GM18519 (cell line): ENCODE data around the gene SESN3.
"Not testable (repeated sequence)": the region's sequence is repeated elsewhere in the genome, so short reads cannot be mapped to it uniquely, and the experiment has no call there.

ENCODE experiments used
- ATAC-seq: cut with Tn5 transposase; IDR thresholded peaks from one replicate; pipeline ENCODE4 v1.9.1; 2021; ENCODE audit warnings: mild to moderate bottlenecking, moderate library complexity; ENCODE audit not compliant: unreplicated experiment, low FRiP score

Gene SESN3

GRCh38 chr11:95228081-95228749, 2.8 kb downstream of the SESN3 start:
- ATAC-seq, result no peak

DNA sequence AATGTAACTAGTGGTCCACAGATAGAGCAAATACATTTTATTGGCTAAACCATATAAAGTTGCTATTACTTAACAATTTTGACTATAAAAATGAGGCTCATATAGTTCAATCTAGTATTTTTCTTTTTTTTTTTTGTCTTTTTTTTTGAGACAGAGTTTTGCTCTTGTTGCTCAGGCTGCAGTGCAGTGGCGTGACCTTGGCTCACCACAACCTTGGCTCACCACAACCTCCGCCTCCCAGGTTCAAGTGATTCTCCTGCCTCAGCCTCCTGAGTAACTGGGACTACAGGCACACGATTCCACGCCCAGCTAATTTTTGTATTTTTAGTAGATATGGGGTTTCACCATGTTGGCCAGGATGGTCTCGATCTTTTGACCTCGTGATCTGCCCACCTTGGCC, 3.9 kb downstream of the SESN3 start:
- not testable (repeated sequence) for ATAC-seq

DNA sequence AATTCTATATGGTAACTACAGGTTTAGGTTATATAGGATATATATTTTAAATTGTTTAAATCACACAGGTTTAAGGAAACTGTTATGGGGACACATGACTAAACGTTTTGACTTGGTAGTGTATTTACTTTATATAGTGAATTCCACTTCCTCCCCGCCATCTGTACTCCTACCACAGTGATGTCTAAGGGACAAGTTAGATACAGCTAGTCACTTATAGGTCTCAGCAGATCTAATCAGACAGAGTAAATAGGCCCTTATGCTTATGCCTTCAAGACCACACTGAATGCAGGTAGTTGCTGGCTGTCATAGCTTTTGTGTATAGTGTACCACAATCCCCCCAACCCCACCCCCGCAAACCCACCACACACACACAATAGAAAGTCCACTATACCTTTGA, 8.2 kb downstream of the SESN3 start:
- no peak for ATAC-seq

DNA sequence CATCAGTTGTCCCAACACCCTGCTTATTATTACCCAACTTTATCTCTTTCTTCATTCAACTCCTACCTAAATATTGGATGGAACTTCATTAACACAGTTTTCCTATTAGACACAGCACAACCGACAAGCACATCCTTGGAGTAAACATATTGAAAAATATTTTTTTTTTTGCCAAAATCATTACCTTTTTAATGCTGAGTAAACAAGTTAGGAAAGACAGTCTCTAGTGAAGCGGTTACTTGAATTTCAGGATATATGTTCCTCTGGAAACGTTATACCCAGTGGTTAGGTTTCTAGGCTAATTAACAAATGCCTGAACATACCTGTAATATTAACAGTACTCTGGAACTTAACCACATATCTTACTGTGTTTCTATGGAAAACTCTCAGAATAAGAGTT, 11.4 kb downstream of the SESN3 start:
- no peak for ATAC-seq

DNA sequence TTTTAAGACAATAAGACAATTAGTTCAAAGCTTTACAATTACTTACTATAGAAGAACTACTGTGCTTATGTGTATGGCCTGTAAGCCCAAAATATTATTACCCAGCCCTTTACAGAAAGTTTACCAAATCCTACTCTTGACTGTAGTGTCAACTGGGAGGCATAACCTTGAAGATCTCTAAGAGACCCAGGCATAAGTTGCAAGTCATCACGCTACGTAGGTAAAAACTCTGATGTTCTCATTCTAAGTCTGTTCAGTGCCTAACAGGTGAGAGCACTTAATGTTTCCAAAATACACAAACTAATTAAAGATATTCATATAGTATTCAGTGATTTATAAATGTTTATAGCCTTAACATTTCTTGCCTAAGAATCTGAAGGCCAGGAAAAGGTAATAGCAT, 12.9 kb downstream of the SESN3 start:
- no peak for ATAC-seq

DNA sequence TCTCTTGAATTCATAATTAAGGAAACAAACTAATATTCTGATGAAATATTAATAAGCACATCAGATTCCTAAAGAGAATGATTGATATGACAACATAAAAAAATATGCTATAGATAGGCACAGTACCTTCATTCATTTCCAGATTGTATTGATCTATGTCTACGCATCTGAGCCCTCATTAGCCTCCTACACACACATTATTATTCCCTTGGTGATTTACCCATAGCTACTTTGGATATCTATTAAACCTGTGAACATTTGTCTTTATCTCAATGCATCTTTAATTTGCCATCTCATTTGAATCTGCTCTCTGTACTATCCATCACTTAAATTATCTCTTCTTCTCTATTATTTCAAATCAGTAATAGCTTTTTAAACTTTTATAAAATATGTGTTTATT, 18.4 kb downstream of the SESN3 start:
- ATAC-seq, result no peak

GRCh38 chr11:95209535-95209934, 21.5 kb downstream of the SESN3 start:
- ATAC-seq, result not testable (repeated sequence)

GRCh38 chr11:95200781-95201457, 30.1 kb downstream of the SESN3 start:
- ATAC-seq, result no peak

- no peak for ATAC-seq
These were observed 35.2 kb downstream of the SESN3 start for GRCh38 chr11:95195831-95196230.

GRCh38 chr11:95193541-95193940, 37.5 kb downstream of the SESN3 start:
- ATAC-seq, result no peak

DNA sequence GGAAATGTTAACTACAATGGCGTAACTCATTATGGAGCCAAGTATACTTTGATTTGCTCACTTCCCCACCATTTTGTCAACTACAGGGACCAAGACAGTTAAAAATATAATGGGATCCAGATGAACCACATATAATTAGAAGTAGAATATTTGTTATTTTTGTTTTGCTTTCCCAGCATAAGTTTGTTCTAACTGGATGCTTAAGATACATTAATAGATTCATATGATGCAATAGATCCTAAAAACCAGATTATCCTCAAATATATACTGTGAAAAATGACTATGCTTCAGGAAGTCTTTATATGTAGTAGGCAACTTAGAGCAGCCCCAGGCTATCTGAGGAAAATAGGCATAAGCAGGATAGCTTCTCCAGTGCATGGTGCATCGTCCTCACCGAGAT, 38.3 kb downstream of the SESN3 start:
- no peak for ATAC-seq

DNA sequence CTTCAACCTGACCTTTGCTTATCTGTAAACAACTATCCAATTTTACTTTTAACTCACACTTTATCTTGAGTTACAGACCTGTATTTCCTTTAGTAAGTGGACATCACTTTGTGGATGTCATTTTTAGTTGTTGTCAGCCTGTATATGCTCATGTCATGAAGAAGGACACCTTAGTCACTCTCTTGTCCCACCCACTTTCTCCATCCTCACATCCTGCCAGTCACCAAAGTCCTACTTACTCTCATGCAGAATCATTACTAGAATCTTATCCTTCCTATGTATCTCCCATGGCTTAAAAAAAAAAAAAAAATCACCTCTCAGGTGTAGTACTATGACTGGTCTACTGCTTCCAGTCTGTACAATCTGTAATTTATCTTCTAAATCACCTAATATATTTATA, 43.3 kb downstream of the SESN3 start:
- ATAC-seq, result no peak

- ATAC-seq, result no peak
These were observed 48.6 kb downstream of the SESN3 start for GRCh38 chr11:95182397-95182796.

DNA sequence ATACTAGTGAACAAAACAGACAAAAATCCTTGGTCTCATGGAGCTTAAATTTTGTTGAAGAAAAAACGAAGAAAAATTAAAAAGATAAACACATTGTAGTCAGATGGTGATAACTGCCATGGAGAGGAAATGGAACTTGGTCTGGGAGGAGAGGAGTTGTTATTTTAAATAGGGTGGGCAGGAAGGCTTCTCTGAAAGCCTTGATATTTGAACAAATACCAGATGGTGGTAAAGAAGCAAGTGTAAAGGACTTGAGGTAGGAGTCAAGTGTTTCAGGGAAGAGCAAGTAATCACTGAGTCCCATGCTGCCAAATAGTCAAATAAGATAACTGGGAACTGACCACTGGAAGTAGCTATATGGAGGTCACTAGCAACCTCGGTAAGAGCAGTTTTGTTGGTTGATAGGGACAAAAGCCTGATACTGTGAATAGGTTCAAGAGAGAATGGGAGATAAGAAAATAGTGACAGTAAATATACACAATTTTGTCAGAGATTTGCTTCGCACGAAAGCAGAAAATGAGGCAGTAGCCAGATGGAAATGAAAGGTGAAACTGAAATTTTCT, 55.1 kb downstream of the SESN3 start:
- no peak for ATAC-seq

- ATAC-seq, result no peak
These were observed 60.7 kb downstream of the SESN3 start for GRCh38 chr11:95170294-95170693.

DNA sequence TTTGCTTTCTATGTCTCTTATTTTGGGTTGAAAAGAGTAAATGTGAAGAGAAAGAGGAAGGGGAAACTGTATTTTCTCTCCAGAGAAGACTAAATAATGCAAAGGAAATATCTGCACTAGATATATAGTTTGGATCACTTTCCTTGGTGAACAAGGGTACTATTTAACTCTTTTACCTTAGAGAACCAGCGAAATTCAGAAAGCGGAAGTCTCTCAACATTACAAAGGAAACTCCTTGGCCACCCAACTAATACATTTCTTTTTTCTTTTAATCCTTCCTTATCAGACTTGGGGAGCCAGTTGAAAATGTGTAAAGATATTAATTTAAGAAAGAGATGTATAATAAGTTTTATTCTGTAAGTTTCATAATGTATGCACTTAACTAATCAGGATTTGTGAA, 64.2 kb downstream of the SESN3 start:
- no peak for ATAC-seq

DNA sequence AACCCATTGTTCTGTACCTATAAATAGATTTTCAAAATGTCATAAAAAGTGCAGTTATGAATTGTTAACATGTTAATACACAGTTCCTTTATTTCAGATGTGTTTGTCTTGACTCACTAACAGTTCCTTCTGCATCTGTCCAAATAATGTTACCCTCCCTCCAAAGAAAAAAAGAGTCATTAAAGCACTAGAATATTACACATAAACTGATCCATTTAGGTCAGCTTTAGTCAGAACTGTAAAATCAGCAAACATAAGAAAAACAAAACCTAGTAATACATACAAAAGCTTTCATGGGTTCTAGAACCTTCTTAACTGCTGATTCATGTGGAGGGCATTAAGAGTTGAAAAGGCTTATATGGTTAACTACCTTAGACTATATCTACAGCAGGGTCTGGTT, 65.4 kb downstream of the SESN3 start:
- ATAC-seq, result no peak

GRCh38 chr11:95163106-95163505, 67.9 kb downstream of the SESN3 start:
- no peak for ATAC-seq

DNA sequence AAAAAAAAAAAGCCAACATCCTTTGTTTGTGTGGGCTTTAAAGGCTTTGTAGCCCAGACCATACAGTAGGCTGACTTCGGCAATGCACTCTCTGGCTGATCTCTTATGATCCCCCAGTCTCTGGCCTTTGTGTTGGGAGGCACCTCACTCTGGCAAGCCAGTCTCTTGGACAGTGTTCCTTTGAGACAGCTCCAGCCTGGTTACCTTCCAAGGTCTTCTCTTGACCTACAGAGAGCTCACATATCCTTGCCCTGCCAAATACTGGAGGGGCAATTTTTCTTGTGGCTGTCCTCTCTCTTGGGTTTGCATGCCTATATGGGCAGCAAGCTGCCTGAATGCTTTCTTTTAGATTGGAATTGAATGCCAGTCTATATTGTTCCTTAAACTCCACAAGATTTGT, 69.8 kb downstream of the SESN3 start:
- ATAC-seq, result no peak

- no peak for ATAC-seq
These were observed 73.2 kb downstream of the SESN3 start for GRCh38 chr11:95157824-95158223.

DNA sequence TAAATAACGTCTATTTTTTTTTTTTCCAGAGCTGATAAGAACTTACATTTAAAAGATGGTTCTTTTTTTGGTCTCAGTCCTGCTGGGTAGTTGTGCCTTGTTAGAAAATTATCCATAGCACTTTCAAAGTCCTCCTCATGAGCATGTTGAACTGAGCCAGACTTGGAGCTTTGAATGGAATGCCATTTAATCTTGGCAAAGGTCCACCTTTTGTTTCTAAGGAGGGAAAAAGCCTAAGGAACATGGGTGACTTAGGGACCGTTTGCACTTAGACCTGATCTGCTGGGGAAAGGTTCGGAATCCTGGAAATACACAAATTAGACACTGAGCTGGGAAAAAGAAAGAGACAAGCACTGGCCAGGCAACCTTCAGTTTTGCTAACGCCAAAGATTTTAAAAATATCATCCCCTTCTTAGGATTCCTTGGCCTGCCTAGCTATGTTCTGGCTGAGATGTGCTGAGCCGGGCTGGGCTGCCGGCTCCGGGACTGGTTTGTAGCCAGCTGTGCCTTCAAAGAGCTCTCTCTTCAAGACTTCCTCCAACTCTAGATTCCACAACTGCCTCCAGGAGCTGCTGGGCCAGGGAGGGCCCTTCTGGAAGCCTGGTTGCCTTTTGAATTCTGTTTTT, 74.0 kb downstream of the SESN3 start:
- ATAC-seq, result no peak
